H9 (cell line): ENCODE results near the gene KIRREL3. TPM values are rescaled to one million over a fixed set of nuclear protein-coding genes. Genes with fewer than 3 reads are reported as not detected.

Source experiments
- DNase-seq: peaks from one replicate; pipeline ENCODE4 v3.0.0-alpha.2; 2017
- H2AFZ ChIP-seq: one replicate; pipeline ENCODE4 v1.6.1; 2013; ENCODE audit warnings: mild to moderate bottlenecking, low read length, control low read depth, moderate library complexity
- H2AK5ac ChIP-seq: 2 replicates; pipeline ENCODE4 v1.6.1; 2013; ENCODE audit warnings: low read length, control low read depth, mixed read lengths; ENCODE audit not compliant: insufficient read length
- H2BK120ac ChIP-seq: one replicate; pipeline ENCODE4 v1.6.1; 2013; ENCODE audit warnings: low read depth, mild to moderate bottlenecking, low read length, control low read depth, inconsistent platforms; ENCODE audit not compliant: poor library complexity, severe bottlenecking
- H2BK12ac ChIP-seq: 2 replicates; pipeline ENCODE4 v1.6.1; 2013; ENCODE audit warnings: low read length, control low read depth, mixed read lengths, low read depth; ENCODE audit not compliant: insufficient read length
- H2BK15ac ChIP-seq: 2 replicates; pipeline ENCODE4 v1.6.1; 2013; ENCODE audit warnings: low read depth, low read length, control low read depth
- H2BK20ac ChIP-seq: one replicate; pipeline ENCODE4 v1.6.1; 2013; ENCODE audit warnings: low read depth, mild to moderate bottlenecking, low read length, control low read depth, inconsistent platforms; ENCODE audit not compliant: poor library complexity, severe bottlenecking
- H2BK5ac ChIP-seq: 2 replicates; pipeline ENCODE4 v1.6.1; 2013; ENCODE audit warnings: low read length, control low read depth, mixed read lengths; ENCODE audit not compliant: insufficient read length
- H3K14ac ChIP-seq: 2 replicates; pipeline ENCODE4 v1.6.1; 2013; ENCODE audit warnings: low read length, control low read depth; ENCODE audit not compliant: insufficient read depth
- H3K18ac ChIP-seq: 2 replicates; pipeline ENCODE4 v1.6.1; 2013; ENCODE audit warnings: low read depth, mild to moderate bottlenecking, mixed read lengths, low read length, control low read depth; ENCODE audit not compliant: insufficient read length
- H3K23ac ChIP-seq: 2 replicates; pipeline ENCODE4 v1.6.1; 2013; ENCODE audit warnings: low read length, control low read depth, mixed read lengths, low read depth; ENCODE audit not compliant: insufficient read length
- H3K23me2 ChIP-seq: 2 replicates; pipeline ENCODE4 v1.6.1; 2013; ENCODE audit warnings: low read depth, mild to moderate bottlenecking, mixed read lengths, low read length, control low read depth; ENCODE audit not compliant: insufficient read length, poor library complexity, severe bottlenecking
- H3K27ac ChIP-seq: 2 replicates; pipeline ENCODE4 v1.5.1; 2013; ENCODE audit warnings: low read length, control low read depth, mixed read lengths, low read depth; ENCODE audit not compliant: insufficient read length
- H3K27me3 ChIP-seq: 2 replicates; pipeline ENCODE4 v1.6.1; 2013; ENCODE audit warnings: low read length, control low read depth, inconsistent platforms; ENCODE audit not compliant: insufficient read depth
- H3K4ac ChIP-seq: 2 replicates; pipeline ENCODE4 v1.6.1; 2013; ENCODE audit warnings: low read depth, mild to moderate bottlenecking, control low read depth, inconsistent platforms, low read length, moderate library complexity
- H3K4me1 ChIP-seq: 2 replicates; pipeline ENCODE4 v1.6.1; 2013; ENCODE audit warnings: low read length, control low read depth, inconsistent platforms; ENCODE audit not compliant: insufficient read depth
- H3K4me2 ChIP-seq: 2 replicates; pipeline ENCODE4 v1.6.1; 2013; ENCODE audit warnings: low read length, control low read depth, mixed read lengths; ENCODE audit not compliant: insufficient read length, insufficient read depth
- H3K56ac ChIP-seq: 2 replicates; pipeline ENCODE4 v1.6.1; 2013; ENCODE audit warnings: low read depth, mild to moderate bottlenecking, mixed read lengths, low read length, control low read depth; ENCODE audit not compliant: insufficient read length
- H3K79me1 ChIP-seq: 2 replicates; pipeline ENCODE4 v1.6.1; 2013; ENCODE audit warnings: low read depth, mild to moderate bottlenecking, moderate library complexity, low read length, control low read depth, inconsistent platforms; ENCODE audit not compliant: insufficient read depth, poor library complexity, severe bottlenecking
- H3K79me2 ChIP-seq: 2 replicates; pipeline ENCODE4 v1.6.1; 2013; ENCODE audit warnings: low read length, control low read depth, inconsistent platforms; ENCODE audit not compliant: insufficient read depth
- H3K9ac ChIP-seq: 2 replicates; pipeline ENCODE4 v1.6.1; 2013; ENCODE audit warnings: low read length, control low read depth, mixed read lengths; ENCODE audit not compliant: insufficient read length; ENCODE audit errors: extremely low read depth
- H3K9me3 ChIP-seq: one replicate; pipeline ENCODE4 v1.6.1; 2013; ENCODE audit warnings: low read depth, low read length, inconsistent platforms; ENCODE audit not compliant: control insufficient read depth
- H3T11ph ChIP-seq: one replicate; pipeline ENCODE4 v1.6.1; 2013; ENCODE audit warnings: mild to moderate bottlenecking, low read length, control low read depth, inconsistent platforms
- H4K20me1 ChIP-seq: one replicate; pipeline ENCODE4 v1.6.1; 2013; ENCODE audit not compliant: control insufficient read depth, insufficient read length, insufficient read depth
- H4K5ac ChIP-seq: 2 replicates; pipeline ENCODE4 v1.6.1; 2013; ENCODE audit warnings: low read depth, mild to moderate bottlenecking, mixed read lengths, low read length, control low read depth; ENCODE audit not compliant: insufficient read length
- H4K8ac ChIP-seq: replicated peaks from 2 replicates; pipeline ENCODE4 v1.6.1; 2013; ENCODE audit warnings: low read length, control low read depth, mixed read lengths, low read depth; ENCODE audit not compliant: insufficient read length
- H4K91ac ChIP-seq: 2 replicates; pipeline ENCODE4 v1.6.1; 2013; ENCODE audit warnings: low read depth, mild to moderate bottlenecking, moderate library complexity, mixed read lengths, low read length, control low read depth; ENCODE audit not compliant: insufficient read length
- H3K27ac Mint-ChIP-seq, 3 experiments: 2 replicates in 2 of 3; 3 replicates in 1 of 3; pipeline ENCODE4 v1.8.0; 2020 to 2021; ENCODE audit warnings: mixed read lengths in 3 of 3, mild to moderate bottlenecking in 1 of 3, moderate library complexity in 1 of 3
- H3K27me3 Mint-ChIP-seq: 2 replicates; pipeline ENCODE4 v1.8.0; 2021; ENCODE audit warnings: low read depth, mild to moderate bottlenecking, moderate library complexity, mixed read lengths
- H3K36me3 Mint-ChIP-seq, 3 experiments: 2 replicates in 2 of 3; 3 replicates in 1 of 3; pipeline ENCODE4 v1.8.0; 2020 to 2021; ENCODE audit warnings: low read depth in 3 of 3, mixed read lengths in 3 of 3; ENCODE audit not compliant: insufficient read depth in 1 of 3
- H3K4me1 Mint-ChIP-seq, 2 experiments: 2 replicates each; pipeline ENCODE4 v1.8.0; 2020; ENCODE audit warnings: mixed read lengths in 2 of 2
- H3K4me3 Mint-ChIP-seq, 2 experiments: 2 replicates in 1 of 2; 3 replicates in 1 of 2; pipeline ENCODE4 v1.8.0; 2020 to 2021; ENCODE audit warnings: mild to moderate bottlenecking in 2 of 2, mixed read lengths in 2 of 2, moderate library complexity in 1 of 2
- H3K9me3 Mint-ChIP-seq, 2 experiments: 2 replicates in 1 of 2; 3 replicates in 1 of 2; pipeline ENCODE4 v1.8.0; 2020; ENCODE audit warnings: mild to moderate bottlenecking in 2 of 2, mixed read lengths in 2 of 2, moderate library complexity in 1 of 2
- CTCF ChIP-seq: fragments of 200-600 bp; sonication (generic); conservative IDR thresholded peaks from 3 replicates; pipeline ENCODE4 v1.8.0; 2021; ENCODE audit warnings: antibody characterized with exemption, mild to moderate bottlenecking
- WGBS: extraction: QIAGEN DNeasy Blood & Tissue Kit; methylation state at CpG from one replicate; pipeline ENCODE4 v1.1.7; 2013; ENCODE audit warnings: missing lambda C conversion rate, low lambda C conversion rate, mixed read lengths; ENCODE audit not compliant: insufficient read length; ENCODE audit errors: extremely low coverage; 5-methylcytosine and 5-hydroxymethylcytosine counted together
- total RNA-seq: library from RNA; stranded (reverse); gene quantifications from 2 replicates; pipeline ENCODE4 v1.2.1, GENCODE V29; 2021

KIRREL3 gene
- total RNA-seq, 1 experiment from 2014 or later: 0.17 TPM

GRCh38 chr11:126415128-126415527 lies 585.4 kb downstream of the KIRREL3 start:
- Histone ChIP-seq H3T11ph (no peak overlapping the region), H2BK120ac (no peak overlapping the region), H3K4ac (no peak overlapping the region), H2AFZ (no peak overlapping the region), H3K56ac (no peak overlapping the region), H3K14ac (no peak overlapping the region; the same call in 1 of the 2 replicates), H3K9me3 (no peaks in the 10 kb centered on the region), H3K4me1 (no peaks in the 10 kb centered on the region), H3K18ac (no peak overlapping the region), H4K91ac (no peak overlapping the region), H4K20me1 (no peaks in the 10 kb centered on the region), H3K27me3 (no peaks in the 10 kb centered on the region; the same call in 1 of the 2 replicates), H2BK20ac (no peak overlapping the region), H3K79me2 (no peaks in the 10 kb centered on the region), H2BK15ac (no peak overlapping the region), H2AK5ac (no peak overlapping the region), H4K5ac (no peak overlapping the region), H3K23me2 (no peaks in the 10 kb centered on the region), H3K27ac (no peak overlapping the region), H3K23ac (no peak overlapping the region), H3K79me1 (no peaks in the 10 kb centered on the region), H4K8ac (no peak overlapping the region), H3K9ac (no peak overlapping the region), H2BK12ac (no peak overlapping the region), H3K4me2 (no peak overlapping the region), H2BK5ac (no peak overlapping the region)
- Mint-ChIP-seq H3K4me1 (peaks cover 0 to 8% of the 10 kb centered on the region in 2 experiments; a peak in 2 of 4 replicates), H3K4me3 (no peak overlapping the region), H3K27ac (no peak overlapping the region), H3K9me3 (no peaks in the 10 kb centered on the region), H3K36me3 (peaks cover 0 to 4% (median 0%) of the 10 kb centered on the region in 3 experiments; a peak in 3 of 7 replicates), H3K27me3 (no peaks in the 10 kb centered on the region)
- DNase-seq: no peak
- WGBS: no CpG with 5 or more reads among the region's 7 CpGs
- TF ChIP-seq CTCF: no peak
